ENCODE measurements around the gene MAP3K5.

MAP3K5 gene

DNA sequence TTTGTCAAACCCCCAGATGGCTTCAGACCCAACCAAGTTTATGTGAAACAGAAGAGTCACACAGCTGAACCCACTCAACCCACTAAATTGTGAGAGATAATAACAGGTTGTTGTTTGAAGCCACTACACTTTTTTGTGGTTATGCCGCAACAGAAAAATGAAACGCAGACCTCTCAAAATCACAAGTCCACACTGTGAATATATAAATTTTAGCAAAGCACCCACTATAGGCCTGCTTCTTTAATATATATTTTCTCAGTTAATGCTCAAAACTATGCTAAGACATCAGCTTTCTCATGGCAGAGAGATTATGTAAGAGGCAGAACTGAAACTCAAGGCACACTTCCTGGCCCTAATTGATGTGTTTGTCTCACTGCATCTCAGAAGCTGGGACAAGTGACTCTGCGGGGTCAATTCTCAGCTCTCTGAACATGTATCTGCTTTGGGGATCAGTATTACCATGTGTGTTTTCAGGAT is 27.7 kb downstream of the MAP3K5 start:
- Histone ChIP-seq H3F3A (ENCODE audit: insufficient read depth) (no peaks in the 10 kb centered on the region), H3K79me2 (ENCODE audit: insufficient read depth, low read length) (no peaks in the 10 kb centered on the region), H2AFZ (ENCODE audit: low read depth, low read length, severe bottlenecking) (no peak overlapping the region), H3K27ac (ENCODE audit: low read depth, low read length) (no peak overlapping the region), H3K4me3 (ENCODE audit: insufficient read depth, low read length, poor library complexity, severe bottlenecking) (no peak overlapping the region), H3K27me3 (ENCODE audit: low read length) (no peaks in the 10 kb centered on the region), H3K9ac (ENCODE audit: low read length) (no peak overlapping the region), H3K36me3 (ENCODE audit: low read length) (no peaks in the 10 kb centered on the region), H4K20me1 (ENCODE audit: low read depth, low read length) (no peaks in the 10 kb centered on the region), H3K4me2 (ENCODE audit: low read depth, low read length, poor library complexity, severe bottlenecking) (no peak overlapping the region), H3K9me2 (replicated peaks; ENCODE audit: insufficient read depth, low read length) (no peaks in the 10 kb centered on the region), H3K9me3 (ENCODE audit: insufficient read depth, low read length) (no peaks in the 10 kb centered on the region)
- TF ChIP-seq, protein P1, sequence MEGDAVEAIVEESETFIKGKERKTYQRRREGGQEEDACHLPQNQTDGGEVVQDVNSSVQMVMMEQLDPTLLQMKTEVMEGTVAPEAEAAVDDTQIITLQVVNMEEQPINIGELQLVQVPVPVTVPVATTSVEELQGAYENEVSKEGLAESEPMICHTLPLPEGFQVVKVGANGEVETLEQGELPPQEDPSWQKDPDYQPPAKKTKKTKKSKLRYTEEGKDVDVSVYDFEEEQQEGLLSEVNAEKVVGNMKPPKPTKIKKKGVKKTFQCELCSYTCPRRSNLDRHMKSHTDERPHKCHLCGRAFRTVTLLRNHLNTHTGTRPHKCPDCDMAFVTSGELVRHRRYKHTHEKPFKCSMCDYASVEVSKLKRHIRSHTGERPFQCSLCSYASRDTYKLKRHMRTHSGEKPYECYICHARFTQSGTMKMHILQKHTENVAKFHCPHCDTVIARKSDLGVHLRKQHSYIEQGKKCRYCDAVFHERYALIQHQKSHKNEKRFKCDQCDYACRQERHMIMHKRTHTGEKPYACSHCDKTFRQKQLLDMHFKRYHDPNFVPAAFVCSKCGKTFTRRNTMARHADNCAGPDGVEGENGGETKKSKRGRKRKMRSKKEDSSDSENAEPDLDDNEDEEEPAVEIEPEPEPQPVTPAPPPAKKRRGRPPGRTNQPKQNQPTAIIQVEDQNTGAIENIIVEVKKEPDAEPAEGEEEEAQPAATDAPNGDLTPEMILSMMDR (IDR thresholded peaks at IDR 0.05; ENCODE audit: insufficient read depth, low read length, poor library complexity, severe bottlenecking), result no peak
- TF ChIP-seq EZH2phosphoT487 (conservative IDR thresholded peaks at IDR 0.05; ENCODE audit: low read length), result no peak

- Histone ChIP-seq H3K9me2 (replicated peaks; ENCODE audit: insufficient read depth, low read length) (no peaks in the 10 kb centered on the region), H3K4me3 (ENCODE audit: insufficient read depth, low read length, poor library complexity, severe bottlenecking) (no peak overlapping the region), H3K4me2 (ENCODE audit: low read depth, low read length, poor library complexity, severe bottlenecking) (no peak overlapping the region), H4K20me1 (ENCODE audit: low read depth, low read length) (no peaks in the 10 kb centered on the region), H2AFZ (ENCODE audit: low read depth, low read length, severe bottlenecking) (no peak overlapping the region), H3K9ac (ENCODE audit: low read length) (no peak overlapping the region), H3K27me3 (ENCODE audit: low read length) (no peaks in the 10 kb centered on the region), H3K36me3 (ENCODE audit: low read length) (no peaks in the 10 kb centered on the region), H3K9me3 (ENCODE audit: insufficient read depth, low read length) (no peaks in the 10 kb centered on the region), H3K27ac (ENCODE audit: low read depth, low read length) (no peak overlapping the region), H3K79me2 (ENCODE audit: insufficient read depth, low read length) (no peaks in the 10 kb centered on the region), H3F3A (ENCODE audit: insufficient read depth) (no peaks in the 10 kb centered on the region)
- no peak for TF ChIP-seq EZH2phosphoT487 (conservative IDR thresholded peaks at IDR 0.05; ENCODE audit: low read length)
These were observed 28.4 kb downstream of the MAP3K5 start for GRCh38 chr6:136763716-136764516.

- Histone ChIP-seq H4K20me1 (ENCODE audit: low read depth, low read length) (no peaks in the 10 kb centered on the region), H3K9me3 (ENCODE audit: insufficient read depth, low read length) (no peaks in the 10 kb centered on the region), H3K27ac (ENCODE audit: low read depth, low read length) (no peak overlapping the region), H3K36me3 (ENCODE audit: low read length) (no peaks in the 10 kb centered on the region), H3K9me2 (replicated peaks; ENCODE audit: insufficient read depth, low read length) (no peaks in the 10 kb centered on the region), H3F3A (ENCODE audit: insufficient read depth) (no peaks in the 10 kb centered on the region), H3K4me2 (ENCODE audit: low read depth, low read length, poor library complexity, severe bottlenecking) (no peak overlapping the region), H3K9ac (ENCODE audit: low read length) (no peak overlapping the region), H2AFZ (ENCODE audit: low read depth, low read length, severe bottlenecking) (no peak overlapping the region), H3K27me3 (ENCODE audit: low read length) (no peaks in the 10 kb centered on the region), H3K4me3 (ENCODE audit: insufficient read depth, low read length, poor library complexity, severe bottlenecking) (no peak overlapping the region), H3K79me2 (ENCODE audit: insufficient read depth, low read length) (no peaks in the 10 kb centered on the region)
- TF ChIP-seq EZH2phosphoT487 (conservative IDR thresholded peaks at IDR 0.05; ENCODE audit: low read length), result no peak
- TF ChIP-seq, protein P1 (IDR thresholded peaks at IDR 0.05; ENCODE audit: insufficient read depth, low read length, poor library complexity, severe bottlenecking), result no peak
These were observed 29.0 kb downstream of the MAP3K5 start for GRCh38 chr6:136763255-136763654.
